ENCODE data around the gene GZMB.
"Not testable (repeated sequence)": the region's sequence is repeated elsewhere in the genome, so short reads cannot be mapped to it uniquely, and the experiment has no call there.

DNA sequence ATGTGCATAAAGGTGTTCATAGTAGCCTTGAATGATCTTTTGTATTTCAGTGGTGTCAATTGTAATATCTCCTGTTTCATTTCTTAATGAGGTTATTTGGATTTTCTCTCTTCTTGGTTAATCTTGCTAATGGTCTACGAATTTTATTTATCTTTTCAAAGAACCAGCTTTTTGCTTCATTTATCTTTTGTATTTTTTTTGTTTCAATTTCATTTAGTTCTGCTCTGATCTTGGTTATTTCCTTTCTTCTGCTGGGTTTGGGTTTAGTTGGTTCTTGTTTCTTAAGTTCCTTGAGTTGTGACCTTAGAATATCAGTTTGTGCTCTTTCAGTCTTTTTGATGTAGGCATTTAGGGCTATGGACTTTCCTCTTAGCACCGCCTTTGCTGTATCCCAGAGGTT lies 43.0 kb downstream of the GZMB start:
- TF ChIP-seq, protein P1, sequence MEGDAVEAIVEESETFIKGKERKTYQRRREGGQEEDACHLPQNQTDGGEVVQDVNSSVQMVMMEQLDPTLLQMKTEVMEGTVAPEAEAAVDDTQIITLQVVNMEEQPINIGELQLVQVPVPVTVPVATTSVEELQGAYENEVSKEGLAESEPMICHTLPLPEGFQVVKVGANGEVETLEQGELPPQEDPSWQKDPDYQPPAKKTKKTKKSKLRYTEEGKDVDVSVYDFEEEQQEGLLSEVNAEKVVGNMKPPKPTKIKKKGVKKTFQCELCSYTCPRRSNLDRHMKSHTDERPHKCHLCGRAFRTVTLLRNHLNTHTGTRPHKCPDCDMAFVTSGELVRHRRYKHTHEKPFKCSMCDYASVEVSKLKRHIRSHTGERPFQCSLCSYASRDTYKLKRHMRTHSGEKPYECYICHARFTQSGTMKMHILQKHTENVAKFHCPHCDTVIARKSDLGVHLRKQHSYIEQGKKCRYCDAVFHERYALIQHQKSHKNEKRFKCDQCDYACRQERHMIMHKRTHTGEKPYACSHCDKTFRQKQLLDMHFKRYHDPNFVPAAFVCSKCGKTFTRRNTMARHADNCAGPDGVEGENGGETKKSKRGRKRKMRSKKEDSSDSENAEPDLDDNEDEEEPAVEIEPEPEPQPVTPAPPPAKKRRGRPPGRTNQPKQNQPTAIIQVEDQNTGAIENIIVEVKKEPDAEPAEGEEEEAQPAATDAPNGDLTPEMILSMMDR (IDR thresholded peaks at IDR 0.05 in 8 of 11, conservative IDR thresholded peaks at IDR 0.05 in 3 of 11), result not testable (repeated sequence)
- not testable (repeated sequence) for TF ChIP-seq POLR2AphosphoS5 (IDR thresholded peaks at IDR 0.05)

All from spleen (tissue), 7 donors.